ENCODE data around the gene ARHGAP6.

ARHGAP6 gene

DNA sequence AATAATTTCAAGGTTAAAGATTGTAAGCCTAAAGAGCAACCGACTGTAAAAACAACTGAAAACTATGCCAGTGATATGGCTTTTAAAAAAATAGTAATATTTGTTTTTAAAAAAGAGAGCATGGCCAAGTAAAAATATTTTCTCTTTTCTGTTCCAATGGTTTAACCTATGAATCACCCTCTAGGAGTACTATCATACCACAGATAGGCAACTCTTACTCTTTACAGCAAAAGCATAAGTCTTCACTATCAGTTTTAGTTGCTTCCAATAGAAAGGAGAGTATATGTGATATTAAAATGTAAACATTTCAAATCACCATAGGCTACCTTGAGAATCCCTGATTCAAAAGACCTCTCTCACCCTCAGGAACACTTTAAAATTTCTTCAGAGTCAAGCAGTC, 269.9 kb downstream of the ARHGAP6 start:
- DNase-seq (ENCODE audit: insufficient read length, low spot score) = no peak
- no peak for FAIRE-seq
- no peak for TF ChIP-seq POLR2A (IDR thresholded peaks at IDR 0.05; ENCODE audit: low read depth, low read length)

DNA sequence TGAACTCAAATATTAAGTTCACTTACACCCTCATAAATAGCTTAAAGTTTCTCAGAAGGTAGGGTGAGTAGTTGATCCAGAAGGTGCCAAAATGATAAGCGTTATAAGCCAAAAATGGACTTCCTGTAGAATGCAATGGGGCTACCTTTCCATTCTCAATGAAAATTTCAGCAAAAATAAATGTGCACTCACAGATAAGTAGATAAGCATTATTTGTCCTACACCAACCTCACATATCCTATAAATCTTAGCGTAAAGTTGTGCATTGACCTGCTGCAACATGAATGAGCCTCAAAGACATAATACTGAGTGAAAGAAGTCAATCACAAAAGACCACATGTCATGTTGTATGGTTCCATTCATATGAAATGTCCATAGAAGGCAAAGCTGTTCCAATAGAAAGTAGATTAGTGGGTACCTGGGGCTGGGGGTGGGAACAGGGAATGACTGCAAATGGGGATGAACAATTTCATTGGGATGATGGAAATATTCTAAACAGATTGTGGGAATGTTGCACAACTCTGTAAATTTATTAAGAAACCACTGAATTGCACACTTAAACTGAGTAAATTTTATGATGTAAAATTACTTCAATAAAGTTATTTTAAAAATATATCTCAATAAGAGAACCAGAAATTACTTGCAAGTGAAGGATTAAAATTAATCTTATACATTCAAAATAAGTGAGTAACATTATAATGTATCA, 271.6 kb downstream of the ARHGAP6 start:
- no peak for FAIRE-seq
- DNase-seq (ENCODE audit: insufficient read length, low spot score) = no peak
- no peak for TF ChIP-seq POLR2A (IDR thresholded peaks at IDR 0.05; ENCODE audit: low read depth, low read length)

DNA sequence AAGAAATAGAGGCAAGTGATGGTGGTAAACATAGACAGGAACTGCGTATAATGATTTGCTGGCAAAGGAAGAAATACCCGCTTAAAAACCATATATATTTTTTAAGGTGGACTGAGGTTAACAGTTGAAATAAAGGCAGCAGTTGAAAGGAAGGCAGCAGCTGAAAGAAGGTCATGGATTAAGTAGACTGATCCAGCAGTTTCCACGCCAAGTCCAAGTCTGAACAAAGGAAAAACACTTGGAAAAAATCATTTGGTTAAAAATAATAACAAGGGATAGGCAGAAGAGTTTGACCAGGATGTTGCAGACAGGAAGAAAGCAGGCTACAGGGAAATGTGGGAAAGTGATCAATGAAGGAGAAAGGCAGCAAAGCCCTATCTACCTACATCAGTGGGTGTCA, 278.9 kb downstream of the ARHGAP6 start:
- FAIRE-seq (no peak), DNase-seq (ENCODE audit: insufficient read length, low spot score) (no peak)
- TF ChIP-seq POLR2A (IDR thresholded peaks at IDR 0.05; ENCODE audit: low read depth, low read length) = no peak

DNA sequence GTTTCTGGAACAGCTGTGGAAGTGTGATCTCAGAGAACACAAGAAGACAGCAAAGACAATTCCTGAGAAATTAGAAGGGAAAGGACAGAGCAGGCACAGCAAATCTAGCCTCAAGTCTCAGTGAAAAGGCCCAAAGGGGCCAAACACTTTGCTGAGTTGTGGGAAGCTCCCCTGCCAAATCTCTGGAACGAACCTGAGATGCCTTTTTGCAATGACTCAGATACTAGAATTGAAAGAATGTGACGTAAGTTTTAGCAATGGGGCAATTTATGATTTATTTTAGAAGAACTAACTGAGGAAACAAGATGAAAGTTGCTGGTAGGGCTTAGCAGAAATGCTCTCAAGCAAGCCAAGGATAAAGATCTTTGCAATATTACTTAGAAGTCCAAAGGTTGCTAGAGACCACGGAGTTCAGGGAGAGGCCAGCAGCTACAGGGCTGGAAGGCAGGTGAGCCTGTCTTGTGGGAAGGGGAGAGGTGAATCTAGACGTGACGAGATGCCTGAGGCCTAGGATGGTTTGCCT, 279.7 kb downstream of the ARHGAP6 start:
- no peak for TF ChIP-seq POLR2A (IDR thresholded peaks at IDR 0.05; ENCODE audit: low read depth, low read length)
- FAIRE-seq = no peak
- DNase-seq (ENCODE audit: insufficient read length, low spot score) = no peak

DNA sequence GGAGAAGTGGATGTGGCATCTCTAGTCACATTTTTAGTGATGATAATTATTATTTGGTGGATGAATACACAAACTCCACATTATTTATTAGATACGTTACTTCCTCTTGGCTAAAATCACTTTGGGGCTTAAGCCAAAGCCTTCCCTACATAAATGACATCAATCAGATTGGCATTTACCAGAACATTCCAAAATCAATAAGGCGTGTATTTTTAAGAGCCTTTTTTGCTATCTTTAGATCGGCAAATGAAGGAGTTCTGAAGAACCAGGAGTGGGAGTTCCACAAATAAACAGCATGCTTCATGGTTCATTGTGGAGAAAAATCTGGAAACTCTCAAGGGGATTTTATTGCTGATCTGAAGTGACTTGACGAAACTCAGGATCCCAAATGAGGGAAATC, 282.8 kb downstream of the ARHGAP6 start:
- no peak for FAIRE-seq
- no peak for TF ChIP-seq POLR2A (IDR thresholded peaks at IDR 0.05; ENCODE audit: low read depth, low read length)
- no peak for DNase-seq (ENCODE audit: insufficient read length, low spot score)

DNA sequence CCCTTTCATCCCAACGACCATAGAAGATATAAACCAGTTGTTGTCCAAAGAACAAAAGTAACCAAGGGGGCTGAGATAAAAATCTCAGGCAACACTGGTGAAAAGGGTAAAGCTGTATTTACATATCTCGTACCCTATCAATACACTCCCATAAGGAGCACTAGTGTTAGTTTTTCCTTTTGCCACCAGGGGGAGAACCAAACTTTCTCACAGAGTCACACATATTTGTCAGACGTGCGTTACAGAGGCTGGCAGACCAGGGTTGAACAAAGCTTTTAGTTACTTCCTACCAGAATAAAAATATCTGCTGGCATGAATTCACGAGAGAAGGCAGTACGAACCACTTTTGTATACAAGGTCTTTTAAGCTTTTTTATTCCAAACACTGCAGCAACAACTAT, 284.3 kb downstream of the ARHGAP6 start:
- DNase-seq (ENCODE audit: insufficient read length, low spot score) = no peak
- FAIRE-seq = no peak
- TF ChIP-seq POLR2A (IDR thresholded peaks at IDR 0.05; ENCODE audit: low read depth, low read length) = no peak

DNA sequence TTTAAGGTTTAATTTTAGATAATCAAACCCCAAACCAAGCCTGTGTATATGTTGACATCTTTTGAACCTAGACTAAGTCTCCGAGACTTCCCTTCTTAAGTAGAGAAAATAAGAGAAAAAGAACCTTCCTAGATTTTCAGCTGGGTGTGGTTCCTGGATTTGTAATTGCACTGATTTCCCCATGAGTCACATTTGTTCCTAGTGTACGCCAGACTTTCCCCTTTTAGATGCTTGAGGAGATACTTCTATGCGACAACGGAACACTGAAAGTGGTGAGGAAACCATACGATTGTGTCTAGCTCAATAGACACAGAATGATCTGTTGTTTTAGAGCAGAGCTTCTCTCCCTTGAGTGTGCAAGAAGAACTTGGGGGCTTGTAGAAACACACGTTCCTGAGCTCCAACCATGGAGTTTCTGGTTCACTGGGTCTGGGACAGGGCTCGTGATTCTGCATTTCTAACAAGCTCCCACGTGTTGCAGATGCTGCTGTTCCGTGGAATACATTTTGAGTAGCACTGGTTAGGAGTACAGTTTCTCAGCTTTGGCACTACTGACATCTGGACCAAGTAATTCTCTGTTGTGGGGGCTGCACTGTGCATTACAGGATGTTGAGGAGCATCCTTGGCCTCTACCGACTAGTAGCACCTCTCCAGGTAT, 285.4 kb downstream of the ARHGAP6 start:
- DNase-seq (ENCODE audit: insufficient read length, low spot score) = no peak
- no peak for TF ChIP-seq POLR2A (IDR thresholded peaks at IDR 0.05; ENCODE audit: low read depth, low read length)
- no peak for FAIRE-seq

DNA sequence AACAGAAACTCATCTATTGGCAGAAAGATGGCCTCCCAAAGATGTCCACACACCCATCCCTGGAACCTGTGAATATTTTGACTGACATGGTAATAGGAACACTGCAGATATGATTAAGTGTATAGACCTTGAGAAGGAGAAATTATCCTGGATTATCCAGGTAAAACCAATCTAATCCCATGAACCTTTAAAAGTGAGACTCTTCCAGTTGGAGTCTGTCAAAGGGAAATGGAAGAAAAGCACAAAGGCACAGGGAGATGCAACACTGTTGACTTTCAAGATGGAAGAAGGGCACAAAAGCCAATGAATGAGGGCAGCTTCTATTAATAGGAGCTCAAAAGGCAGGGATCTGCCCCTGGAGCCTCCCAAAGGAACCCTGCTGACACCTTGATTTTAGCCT, 289.6 kb downstream of the ARHGAP6 start:
- FAIRE-seq (no peak), DNase-seq (ENCODE audit: insufficient read length, low spot score) (no peak)
- no peak for TF ChIP-seq POLR2A (IDR thresholded peaks at IDR 0.05; ENCODE audit: low read depth, low read length)

DNA sequence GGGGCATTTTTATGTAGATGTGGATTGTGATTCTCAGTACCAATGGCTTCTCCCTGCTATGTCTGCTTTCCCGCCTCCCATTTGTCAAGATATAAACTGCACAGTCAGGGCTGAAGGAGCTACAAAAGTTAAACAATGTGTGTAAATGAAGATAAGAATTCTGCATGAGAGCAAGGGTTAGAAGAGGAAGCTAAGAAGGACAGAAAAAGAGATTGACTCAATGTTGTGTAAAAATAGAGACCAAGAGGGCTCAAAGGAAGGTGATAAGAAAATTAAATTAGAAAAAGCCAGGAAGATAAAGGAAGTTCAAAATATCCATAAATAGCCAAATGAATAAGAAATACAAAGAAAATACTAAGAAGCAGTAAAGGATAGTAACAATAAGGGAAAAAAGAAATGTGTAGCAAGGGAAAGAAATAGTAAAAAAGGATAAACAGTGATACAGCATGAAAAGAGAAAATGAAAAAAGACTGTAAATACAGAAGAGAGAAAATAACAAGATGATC, 290.1 kb downstream of the ARHGAP6 start:
- FAIRE-seq = no peak
- TF ChIP-seq POLR2A (IDR thresholded peaks at IDR 0.05; ENCODE audit: low read depth, low read length) = no peak
- DNase-seq (ENCODE audit: insufficient read length, low spot score) = no peak

DNA sequence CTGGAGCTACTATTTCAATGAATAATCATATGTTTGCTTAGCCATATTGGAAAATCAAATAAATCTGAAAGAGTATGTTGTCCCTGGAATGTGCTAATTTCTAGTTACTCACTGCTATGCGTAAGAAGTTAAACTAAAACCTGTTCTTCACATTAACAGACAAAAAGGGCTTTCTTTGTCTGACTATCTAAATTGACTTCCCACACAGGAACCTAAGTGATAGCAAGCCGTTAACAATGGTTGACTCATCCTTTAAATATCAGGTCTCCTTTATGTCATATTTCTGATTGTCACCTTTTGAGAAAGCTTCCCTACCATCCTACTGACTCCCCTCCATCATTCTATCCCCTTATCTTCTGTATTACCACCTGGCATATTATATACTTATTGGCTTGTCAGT, 291.1 kb downstream of the ARHGAP6 start:
- FAIRE-seq = no peak
- TF ChIP-seq POLR2A (IDR thresholded peaks at IDR 0.05; ENCODE audit: low read depth, low read length) = no peak
- no peak for DNase-seq (ENCODE audit: insufficient read length, low spot score)

DNA sequence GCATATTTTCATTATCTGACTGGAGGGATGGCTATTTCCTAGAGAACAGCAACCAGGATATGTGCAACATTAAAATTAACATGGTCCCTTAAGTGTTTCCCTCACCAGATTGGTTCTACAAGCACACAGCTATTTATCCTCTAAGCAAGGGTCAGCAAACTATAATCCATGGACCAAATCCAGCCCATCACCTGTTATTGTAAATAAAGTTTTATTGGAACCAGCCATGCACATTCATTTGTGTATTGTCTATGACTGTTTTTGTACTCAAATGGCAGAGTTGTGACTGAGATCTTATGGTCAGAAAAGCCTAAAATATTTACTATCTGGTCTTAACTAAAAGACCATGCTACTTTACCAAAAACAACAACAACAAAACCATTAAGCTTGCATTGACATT, 294.6 kb downstream of the ARHGAP6 start:
- DNase-seq (ENCODE audit: insufficient read length, low spot score) = no peak
- no peak for FAIRE-seq
- TF ChIP-seq POLR2A (IDR thresholded peaks at IDR 0.05; ENCODE audit: low read depth, low read length) = no peak

DNA sequence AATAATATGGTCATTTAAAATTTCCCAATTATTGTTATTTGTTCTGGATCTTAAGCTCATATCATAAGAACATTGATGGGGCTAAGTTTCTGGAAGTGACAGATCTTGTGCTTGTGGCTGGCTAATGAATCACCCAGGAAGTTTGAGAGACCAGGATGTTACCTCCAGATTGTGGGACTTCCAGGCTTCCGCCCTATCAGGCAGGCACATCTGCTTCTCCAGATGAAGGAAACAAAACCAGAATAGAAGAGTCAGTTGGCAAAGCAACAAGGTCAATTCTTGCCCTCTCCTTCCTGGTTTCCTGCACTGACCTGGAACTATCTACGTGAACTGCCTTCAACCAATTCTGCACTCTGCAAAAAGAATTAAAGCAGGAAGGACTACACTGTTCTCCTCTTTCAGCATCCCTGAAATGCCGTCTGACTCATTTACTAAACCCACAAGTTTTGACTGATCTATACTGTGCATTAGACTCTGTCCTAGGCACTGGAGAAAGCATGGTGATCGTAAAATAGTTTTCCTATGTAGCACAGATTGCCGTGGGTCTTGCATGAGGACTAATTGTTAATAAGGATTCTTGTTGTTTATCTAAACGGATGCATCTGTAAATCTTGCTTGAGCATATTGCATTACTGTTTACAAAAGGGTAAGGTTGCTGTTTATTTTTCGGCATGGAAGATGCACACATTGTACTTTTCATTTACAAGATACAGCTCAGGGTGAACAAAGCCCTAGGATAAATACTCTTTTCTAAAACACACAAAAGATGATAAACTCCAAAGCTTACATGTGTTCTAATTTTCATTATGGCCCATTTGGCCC, 297.9 kb downstream of the ARHGAP6 start:
- no peak for TF ChIP-seq POLR2A (IDR thresholded peaks at IDR 0.05; ENCODE audit: low read depth, low read length)
- DNase-seq (ENCODE audit: insufficient read length, low spot score) (no peak), FAIRE-seq (no peak)

DNA sequence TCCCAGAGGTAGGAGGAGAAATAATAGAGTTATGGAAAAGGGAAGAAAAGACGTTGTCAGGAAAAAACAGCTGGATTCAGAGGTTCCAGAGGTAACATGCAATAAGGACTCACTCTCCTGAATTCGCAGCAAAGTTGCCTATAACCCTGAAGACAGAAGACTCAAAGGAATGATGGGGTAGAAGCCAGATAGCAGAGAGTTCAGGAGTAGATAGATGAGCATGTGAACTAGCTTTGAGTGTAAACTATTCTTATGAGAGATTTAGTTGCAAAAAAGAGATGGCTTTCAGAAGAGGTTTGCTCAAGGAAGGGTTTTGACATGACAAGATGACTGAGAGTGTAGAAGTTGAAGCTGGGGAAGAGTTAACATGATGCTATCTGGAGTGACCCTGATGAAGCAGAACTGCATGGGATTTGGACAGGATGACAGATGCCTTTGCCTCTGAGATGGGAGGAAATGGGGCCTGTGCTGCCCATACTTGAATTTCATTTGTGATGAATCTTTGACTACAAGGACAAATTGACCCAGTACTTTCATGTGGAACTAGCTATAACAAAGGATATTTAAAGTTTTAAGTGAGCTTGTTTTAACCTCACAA, 298.6 kb downstream of the ARHGAP6 start:
- FAIRE-seq = no peak
- no peak for TF ChIP-seq POLR2A (IDR thresholded peaks at IDR 0.05; ENCODE audit: low read depth, low read length)
- DNase-seq (ENCODE audit: insufficient read length, low spot score) = no peak

DNA sequence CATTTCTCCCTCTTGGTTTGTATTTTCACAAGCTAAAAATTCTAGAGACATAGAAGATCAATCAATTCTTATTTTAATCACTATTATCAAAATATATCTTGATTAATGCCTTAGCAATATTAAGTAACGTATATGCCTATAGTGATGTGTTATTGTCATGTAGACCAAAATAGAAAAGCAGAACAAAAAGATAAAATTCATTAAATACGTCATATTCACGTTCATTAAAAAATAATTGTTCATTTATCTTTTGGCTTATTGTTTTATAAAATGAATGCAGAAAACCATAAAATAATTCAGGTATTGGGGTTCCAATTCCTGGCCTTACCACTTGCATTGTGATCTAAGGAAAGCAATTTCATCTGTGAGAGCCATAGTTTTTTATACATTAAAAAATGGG, 300.3 kb downstream of the ARHGAP6 start:
- FAIRE-seq (no peak), DNase-seq (ENCODE audit: insufficient read length, low spot score) (no peak)
- no peak for TF ChIP-seq POLR2A (IDR thresholded peaks at IDR 0.05; ENCODE audit: low read depth, low read length)

All from H54 (cell line).